Keratinocyte (primary cell): ENCODE measurements around the gene FOXE1. TPM values are rescaled to one million over a fixed set of nuclear protein-coding genes. Genes with fewer than 3 reads are reported as not detected.

Experiments used
- DNase-seq: peaks from one replicate; pipeline ENCODE4 v3.0.0-alpha.2; 2011; ENCODE audit warnings: low read depth, missing footprints, low spot score
- FAIRE-seq: peaks from 2 replicates; lab custom pipeline; 2011; peaks lifted over from hg19 to GRCh38; lab: Jason Lieb, UNC
- H2AFZ ChIP-seq: 2 replicates; pipeline ENCODE4 v1.6.0; 2012; ENCODE audit warnings: low read length, control low read depth, inconsistent platforms; ENCODE audit not compliant: control insufficient read depth
- H3K27ac ChIP-seq: 2 replicates; pipeline ENCODE4 v1.5.1; 2011; ENCODE audit warnings: low read length; ENCODE audit not compliant: control insufficient read depth, insufficient read depth
- H3K27me3 ChIP-seq: 3 replicates; pipeline ENCODE4 v1.6.0; 2011; ENCODE audit warnings: low read length; ENCODE audit not compliant: control insufficient read depth, insufficient read depth; ENCODE audit errors: extremely low read depth
- H3K36me3 ChIP-seq, 2 experiments: 2 replicates in 1 of 2; 3 replicates in 1 of 2; pipeline ENCODE4 v1.5.1; 2011; ENCODE audit warnings: low read length in 2 of 2, mild to moderate bottlenecking in 1 of 2; ENCODE audit not compliant: control insufficient read depth in 2 of 2, insufficient read depth in 2 of 2; ENCODE audit errors: extremely low read depth in 1 of 2
- H3K4me1 ChIP-seq: 3 replicates; pipeline ENCODE4 v1.5.1; 2011; ENCODE audit warnings: low read length; ENCODE audit not compliant: control insufficient read depth, insufficient read depth; ENCODE audit errors: extremely low read depth
- H3K4me2 ChIP-seq: 3 replicates; pipeline ENCODE4 v1.6.0; 2011; ENCODE audit warnings: low read depth, low read length; ENCODE audit not compliant: control insufficient read depth, insufficient read depth; ENCODE audit errors: extremely low read depth
- H3K4me3 ChIP-seq, 3 experiments: fragments of 200-600 bp in 1 of 3; sonication (generic) in 1 of 3; 2 replicates in 2 of 3; 3 replicates in 1 of 3; pipeline ENCODE4 v1.5.1; 2011 to 2016; ENCODE audit warnings: low read length in 3 of 3, mild to moderate bottlenecking in 3 of 3, control low read depth in 2 of 3, inconsistent platforms in 1 of 3, low read depth in 1 of 3, mixed read lengths in 1 of 3, mixed run types in 1 of 3, moderate library complexity in 1 of 3; ENCODE audit not compliant: control insufficient read depth in 2 of 3, insufficient read depth in 2 of 3; ENCODE audit errors: extremely low read depth in 1 of 3
- H3K79me2 ChIP-seq: 2 replicates; pipeline ENCODE4 v1.6.0; 2012; ENCODE audit warnings: low read length; ENCODE audit not compliant: control insufficient read depth, insufficient read depth
- H3K9ac ChIP-seq: 3 replicates; pipeline ENCODE4 v1.6.0; 2011; ENCODE audit warnings: low read length; ENCODE audit not compliant: control insufficient read depth, insufficient read depth; ENCODE audit errors: extremely low read depth
- H3K9me1 ChIP-seq: 3 replicates; pipeline ENCODE4 v1.6.0; 2011; ENCODE audit warnings: low read length; ENCODE audit not compliant: control insufficient read depth, insufficient read depth; ENCODE audit errors: extremely low read depth
- H3K9me3 ChIP-seq: 2 replicates; pipeline ENCODE4 v1.5.1; 2012; ENCODE audit warnings: low read depth, low read length; ENCODE audit not compliant: control insufficient read depth
- H4K20me1 ChIP-seq: 3 replicates; pipeline ENCODE4 v1.6.0; 2011; ENCODE audit warnings: low read length; ENCODE audit not compliant: control insufficient read depth, insufficient read depth; ENCODE audit errors: extremely low read depth
- EZH2 ChIP-seq: IDR thresholded peaks from one replicate; pipeline ENCODE4 v1.6.1; 2012; ENCODE audit warnings: inconsistent platforms, mild to moderate bottlenecking, low read length, moderate library complexity
- dilution Hi-C: fragments of 300-500 bp; cut with MboI; formaldehyde crosslinking; loops from one replicate; pipeline ENCODE4 v1.7.0; 2020; ENCODE audit warnings: low sequenced_read_pairs; ENCODE audit not compliant: extremely low pct_ligation_motif_present
- polyA plus RNA-seq, 5 experiments: library from polyadenylated mRNA; depleted of rRNA in 3 of 5; stranded (reverse) in 3 of 5; stranded (forward) in 1 of 5; unstranded in 1 of 5; fragments of >200 nt; gene quantifications; 1 replicate in 1 of 5; 2 replicates in 3 of 5; 3 replicates in 1 of 5; pipeline versions ENCODE4 v1.2.1 to v1.2.3, GENCODE V29; 2011 to 2012; ENCODE audit warnings: missing spikeins in 2 of 5, low read depth in 1 of 5, low replicate concordance in 1 of 5
- TF ChIP-seq, protein P1 (sequence below), 3 experiments: IDR thresholded peaks in 1 of 3; conservative IDR thresholded peaks in 1 of 3; optimal IDR thresholded peaks in 1 of 3; 2 replicates in 2 of 3; 3 replicates in 1 of 3; pipeline versions ENCODE3 to v1.5.1; 2011; ENCODE audit warnings: low read length in 3 of 3, mild to moderate bottlenecking in 3 of 3, moderate library complexity in 2 of 3, control low read depth in 1 of 3, inconsistent platforms in 1 of 3; ENCODE audit not compliant: insufficient read depth in 2 of 3; ENCODE audit errors: extremely low read depth in 1 of 3

The FOXE1 gene
- polyA plus RNA-seq, 1 donor (not counting 4 experiments of a cell fraction or from before 2014, with no cell fraction given) = 0.97 TPM

DNA sequence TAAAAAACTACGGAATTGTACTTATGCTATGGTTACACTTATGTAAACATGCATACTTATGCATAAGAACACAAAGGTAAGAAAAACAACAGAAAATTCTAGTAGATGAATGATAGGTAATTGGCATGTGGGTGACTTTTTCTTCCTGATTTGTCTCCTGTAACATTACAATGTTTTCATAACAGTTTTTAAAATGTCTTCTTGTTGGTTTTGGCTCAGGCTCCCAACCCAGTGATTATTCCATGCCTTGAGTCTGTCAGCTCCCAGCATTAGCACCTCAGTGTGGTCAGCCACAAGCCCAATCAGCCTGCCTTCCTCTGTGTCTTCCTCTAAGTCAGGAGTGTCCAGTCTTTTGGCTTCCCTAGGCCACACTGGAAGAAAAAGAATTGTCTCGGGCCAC is 7.9 kb upstream of the FOXE1 start:
- no peak for DNase-seq
- no peak for FAIRE-seq
- no peaks in the 10 kb centered on the region for H3K79me2 ChIP-seq
- H3K4me3 ChIP-seq = no peak overlapping the region
- no peaks in the 10 kb centered on the region for H3K36me3 ChIP-seq
- peaks cover 41% of the 10 kb centered on the region for H3K27me3 ChIP-seq
- no peaks in the 10 kb centered on the region for H3K9me3 ChIP-seq
- H2AFZ ChIP-seq = no peak overlapping the region
- TF ChIP-seq, protein P1, sequence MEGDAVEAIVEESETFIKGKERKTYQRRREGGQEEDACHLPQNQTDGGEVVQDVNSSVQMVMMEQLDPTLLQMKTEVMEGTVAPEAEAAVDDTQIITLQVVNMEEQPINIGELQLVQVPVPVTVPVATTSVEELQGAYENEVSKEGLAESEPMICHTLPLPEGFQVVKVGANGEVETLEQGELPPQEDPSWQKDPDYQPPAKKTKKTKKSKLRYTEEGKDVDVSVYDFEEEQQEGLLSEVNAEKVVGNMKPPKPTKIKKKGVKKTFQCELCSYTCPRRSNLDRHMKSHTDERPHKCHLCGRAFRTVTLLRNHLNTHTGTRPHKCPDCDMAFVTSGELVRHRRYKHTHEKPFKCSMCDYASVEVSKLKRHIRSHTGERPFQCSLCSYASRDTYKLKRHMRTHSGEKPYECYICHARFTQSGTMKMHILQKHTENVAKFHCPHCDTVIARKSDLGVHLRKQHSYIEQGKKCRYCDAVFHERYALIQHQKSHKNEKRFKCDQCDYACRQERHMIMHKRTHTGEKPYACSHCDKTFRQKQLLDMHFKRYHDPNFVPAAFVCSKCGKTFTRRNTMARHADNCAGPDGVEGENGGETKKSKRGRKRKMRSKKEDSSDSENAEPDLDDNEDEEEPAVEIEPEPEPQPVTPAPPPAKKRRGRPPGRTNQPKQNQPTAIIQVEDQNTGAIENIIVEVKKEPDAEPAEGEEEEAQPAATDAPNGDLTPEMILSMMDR (optimal IDR thresholded peaks at IDR 0.05 in 1 of 3, IDR thresholded peaks at IDR 0.05 in 1 of 3, conservative IDR thresholded peaks at IDR 0.05 in 1 of 3; ENCODE audit: extremely low read depth in 1 of 3, insufficient read depth in 2 of 3, low read length in 3 of 3) = no peak
- TF ChIP-seq EZH2 = no peak
- no peak overlapping the region for H3K4me2 ChIP-seq
- dilution Hi-C loops = no loop called here
- no peaks in the 10 kb centered on the region for H4K20me1 ChIP-seq
- H3K27ac ChIP-seq = no peak overlapping the region
- no peak overlapping the region for H3K9ac ChIP-seq
- peaks cover 13% of the 10 kb centered on the region for H3K4me1 ChIP-seq
- H3K9me1 ChIP-seq = no peaks in the 10 kb centered on the region

DNA sequence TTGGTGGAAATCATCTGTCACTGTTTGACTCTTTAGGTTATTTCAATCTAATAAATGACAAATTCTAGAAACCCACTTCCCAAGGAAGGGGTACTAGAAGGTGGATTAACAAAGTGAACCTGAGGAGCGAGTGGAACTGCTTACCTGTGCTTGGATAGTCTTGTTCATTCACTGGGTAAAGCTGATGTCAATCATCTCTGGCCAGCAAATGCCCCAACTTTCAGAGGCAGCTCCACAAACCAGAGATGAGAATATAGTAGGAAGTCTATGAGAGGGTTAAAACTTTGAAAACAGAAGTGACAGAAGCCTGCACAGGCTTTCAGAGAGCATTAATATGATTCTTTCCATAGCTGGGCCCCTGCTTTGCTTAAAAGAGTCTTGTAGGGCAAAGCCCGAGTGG is 7.3 kb upstream of the FOXE1 start:
- no peak overlapping the region for H3K4me2 ChIP-seq
- no peaks in the 10 kb centered on the region for H4K20me1 ChIP-seq
- DNase-seq (no peak), FAIRE-seq (no peak)
- H3K9ac ChIP-seq = no peak overlapping the region
- H3K79me2 ChIP-seq = no peaks in the 10 kb centered on the region
- no peak overlapping the region for H2AFZ ChIP-seq
- H3K9me3 ChIP-seq = no peaks in the 10 kb centered on the region
- peaks cover 47% of the 10 kb centered on the region for H3K27me3 ChIP-seq
- dilution Hi-C loops = no loop called here
- no peak for TF ChIP-seq EZH2
- TF ChIP-seq, protein P1 (optimal IDR thresholded peaks at IDR 0.05 in 1 of 3, IDR thresholded peaks at IDR 0.05 in 1 of 3, conservative IDR thresholded peaks at IDR 0.05 in 1 of 3; ENCODE audit: extremely low read depth in 1 of 3, insufficient read depth in 2 of 3, low read length in 3 of 3) = no peak
- H3K36me3 ChIP-seq = no peaks in the 10 kb centered on the region
- no peak overlapping the region for H3K27ac ChIP-seq
- peaks cover 7% of the 10 kb centered on the region for H3K4me1 ChIP-seq
- H3K4me3 ChIP-seq = no peak overlapping the region
- no peaks in the 10 kb centered on the region for H3K9me1 ChIP-seq
